IMR-90 (cell line): Measurements from ENCODE around the gene COL5A2. TPM values are rescaled to one million over a fixed set of nuclear protein-coding genes. Genes with fewer than 3 reads are reported as not detected.

ENCODE experiments used
- ATAC-seq: fragments of 200-7000 bp; cut with Tn5 transposase; 2 replicates; pipeline ENCODE4 v1.9.1; 2020; ENCODE audit warnings: low read depth, mild to moderate bottlenecking, moderate library complexity
- BruUV-seq: library from RNA; stranded (reverse); fragments of 400-500 nt; replicated peaks from 2 replicates; lab custom pipeline; 2021; lab: Mats Ljungman, UMichigan
- CTCF ChIA-PET: fragments of 300-600 bp; formaldehyde crosslinking; extraction: SDS; loops from one replicate; lab custom pipeline; 2021; ENCODE audit warnings: antibody characterized with exemption; lab: Yijun Ruan, JAX
- POLR2A ChIA-PET: fragments of 300-600 bp; sonication (Branson Sonifier 250); formaldehyde crosslinking; loops from one replicate; lab custom pipeline; 2022; ENCODE audit warnings: antibody characterized with exemption; ENCODE audit not compliant: unreplicated experiment; lab: Charles Lee
- DNase-seq: peaks from one replicate; pipeline ENCODE4 v3.0.0; 2013
- H2AFZ ChIP-seq: replicated peaks from 2 replicates; pipeline ENCODE3; 2013; ENCODE audit warnings: low read length, mild to moderate bottlenecking; ENCODE audit not compliant: poor library complexity
- H2AK5ac ChIP-seq: 2 replicates; pipeline ENCODE4 v1.6.1; 2013; ENCODE audit warnings: low read depth, low read length, inconsistent platforms
- H2AK9ac ChIP-seq: replicated peaks from 2 replicates; pipeline ENCODE3; 2013; ENCODE audit warnings: mild to moderate bottlenecking, low read depth, low read length, moderate library complexity; ENCODE audit not compliant: poor library complexity
- H2BK120ac ChIP-seq: 2 replicates; pipeline ENCODE4 v1.6.1; 2013; ENCODE audit warnings: low read depth, low read length, inconsistent platforms
- H2BK15ac ChIP-seq: 3 replicates; pipeline ENCODE4 v1.6.1; 2013; ENCODE audit warnings: low read depth, low read length, inconsistent platforms
- H2BK20ac ChIP-seq: 2 replicates; pipeline ENCODE4 v1.6.1; 2013; ENCODE audit warnings: low read depth, mild to moderate bottlenecking, inconsistent platforms, low read length, moderate library complexity
- H2BK5ac ChIP-seq: 2 replicates; pipeline ENCODE4 v1.6.1; 2013; ENCODE audit warnings: mild to moderate bottlenecking, low read depth, low read length, inconsistent platforms; ENCODE audit not compliant: poor library complexity, severe bottlenecking
- H3K14ac ChIP-seq: replicated peaks from 2 replicates; pipeline ENCODE4 v1.6.1; 2013; ENCODE audit warnings: low read depth, low read length, inconsistent platforms
- H3K18ac ChIP-seq: 2 replicates; pipeline ENCODE4 v1.6.1; 2013; ENCODE audit warnings: low read depth, low read length, control low read depth
- H3K23ac ChIP-seq: 2 replicates; pipeline ENCODE4 v1.6.1; 2013; ENCODE audit warnings: low read depth, low read length, inconsistent platforms
- H3K27ac ChIP-seq: 2 replicates; pipeline ENCODE4 v1.5.1; 2013; ENCODE audit warnings: mild to moderate bottlenecking, control low read depth, low read length; ENCODE audit not compliant: insufficient read depth
- H3K27me3 ChIP-seq: 2 replicates; pipeline ENCODE4 v1.6.1; 2013; ENCODE audit warnings: low read length; ENCODE audit not compliant: control insufficient read depth, insufficient read depth
- H3K36me3 ChIP-seq: 2 replicates; pipeline ENCODE4 v1.6.1; 2013; ENCODE audit warnings: low read length, mixed read lengths; ENCODE audit not compliant: control insufficient read depth, insufficient read depth
- H3K4ac ChIP-seq: 2 replicates; pipeline ENCODE4 v1.6.1; 2013; ENCODE audit warnings: low read depth, low read length, inconsistent platforms
- H3K4me1 ChIP-seq: 2 replicates; pipeline ENCODE4 v1.6.1; 2013; ENCODE audit warnings: low read length, mixed read lengths; ENCODE audit not compliant: control insufficient read depth, insufficient read depth
- H3K4me2 ChIP-seq: 2 replicates; pipeline ENCODE4 v1.6.1; 2013; ENCODE audit warnings: low read depth, mild to moderate bottlenecking, control low read depth, low read length, moderate library complexity
- H3K4me3 ChIP-seq: 2 replicates; pipeline ENCODE4 v1.5.1; 2013; ENCODE audit warnings: low read depth, mild to moderate bottlenecking, control low read depth, low read length, moderate library complexity; ENCODE audit not compliant: insufficient read depth
- H3K56ac ChIP-seq: 2 replicates; pipeline ENCODE4 v1.6.1; 2013; ENCODE audit warnings: low read length, inconsistent platforms; ENCODE audit not compliant: insufficient read depth; ENCODE audit errors: extremely low read depth
- H3K79me1 ChIP-seq, 2 experiments: 2 replicates each; pipeline ENCODE4 v1.6.1; 2013; ENCODE audit warnings: low read length in 2 of 2, inconsistent platforms in 1 of 2, low read depth in 1 of 2
- H3K9ac ChIP-seq: 2 replicates; pipeline ENCODE4 v1.6.1; 2013; ENCODE audit warnings: low read depth, low read length, control low read depth
- H3K9me1 ChIP-seq: 2 replicates; pipeline ENCODE4 v1.6.1; 2013; ENCODE audit warnings: low read length, inconsistent platforms; ENCODE audit not compliant: insufficient read depth
- H3K9me3 ChIP-seq: 2 replicates; pipeline ENCODE4 v1.6.1; 2013; ENCODE audit warnings: low read length; ENCODE audit not compliant: control insufficient read depth, insufficient read depth
- H4K20me1 ChIP-seq: 2 replicates; pipeline ENCODE4 v1.6.1; 2013; ENCODE audit warnings: low read length, inconsistent platforms; ENCODE audit not compliant: insufficient read depth
- H4K5ac ChIP-seq: 2 replicates; pipeline ENCODE4 v1.6.1; 2013; ENCODE audit warnings: mild to moderate bottlenecking, low read depth, low read length, control low read depth
- H4K8ac ChIP-seq, 2 experiments: 2 replicates each; pipeline ENCODE4 v1.6.1; 2013; ENCODE audit warnings: low read depth in 2 of 2, low read length in 2 of 2, control low read depth in 1 of 2, inconsistent platforms in 1 of 2
- H4K91ac ChIP-seq: 2 replicates; pipeline ENCODE4 v1.6.1; 2013; ENCODE audit warnings: low read depth, low read length, inconsistent platforms; ENCODE audit not compliant: insufficient read depth
- CEBPB ChIP-seq: IDR thresholded peaks from 2 replicates; pipeline ENCODE4 v1.6.1; 2012; ENCODE audit warnings: low read depth, low read length, improper control_type of control experiment
- CHD1 ChIP-seq: IDR thresholded peaks from 2 replicates; pipeline ENCODE4 v1.6.1; 2012; ENCODE audit warnings: low read depth, low read length, improper control_type of control experiment
- MXI1 ChIP-seq: IDR thresholded peaks from 2 replicates; pipeline ENCODE4 v1.6.1; 2012; ENCODE audit warnings: low read depth, mild to moderate bottlenecking, low read length, moderate library complexity, borderline replicate concordance
- NFE2L2 ChIP-seq: fragments of 150-350 bp; IDR thresholded peaks from 2 replicates; pipeline ENCODE4 v1.6.1; 2016; ENCODE audit warnings: low read depth, mild to moderate bottlenecking, low read length
- POLR2A ChIP-seq: IDR thresholded peaks from 2 replicates; pipeline ENCODE4 v1.6.1; 2012; ENCODE audit warnings: mild to moderate bottlenecking, low read depth, low read length
- WGBS, 2 experiments: methylation state at CpG; one replicate each; pipeline versions ENCODE4 v1.1.5 to v1.1.7; 2013; ENCODE audit warnings: missing lambda C conversion rate in 2 of 2; ENCODE audit not compliant: insufficient read length in 1 of 2; ENCODE audit errors: extremely low coverage in 2 of 2; 5-methylcytosine and 5-hydroxymethylcytosine counted together
- dilution Hi-C: fragments of 300-500 bp; cut with HindIII; formaldehyde crosslinking; loops from one replicate; pipeline ENCODE4 v1.14.3; 2018; ENCODE audit warnings: low sequenced_read_pairs; ENCODE audit not compliant: unreplicated experiment
- in situ Hi-C: fragments of 300-500 bp; cut with MboI; formaldehyde crosslinking; loops from 3 replicates; pipeline ENCODE4 v1.14.3; 2019; ENCODE audit warnings: low sequenced_read_pairs, inconsistent platforms, mixed read lengths
- intact Hi-C: fragments of 100-400 bp; cut with micrococcal nuclease; formaldehyde crosslinking; loops from 2 replicates; pipeline ENCODE4 v1.10.0; 2022
- polyA plus RNA-seq, 3 experiments: library from polyadenylated mRNA; depleted of rRNA; stranded (reverse); fragments of >200 nt; gene quantifications; 2 replicates each; pipeline ENCODE4 v1.2.3, GENCODE V29; 2012; ENCODE audit warnings: low replicate concordance in 1 of 3
- total RNA-seq: library from RNA; depleted of rRNA; stranded (reverse); fragments of >200 nt; gene quantifications from 2 replicates; pipeline ENCODE4 v1.2.3, GENCODE V29; 2012
- TF ChIP-seq, protein P1 (sequence below): fragments of 150-350 bp; IDR thresholded peaks from 2 replicates; pipeline ENCODE4 v1.6.1; 2016; ENCODE audit warnings: low read depth, mild to moderate bottlenecking, low read length, moderate library complexity, borderline replicate concordance
- TF ChIP-seq, protein P2 (sequence below): conservative IDR thresholded peaks from 2 replicates; pipeline ENCODE4 v1.5.1; 2012; ENCODE audit warnings: mild to moderate bottlenecking, low read depth, low read length, improper control_type of control experiment

COL5A2 gene
- total and polyA plus RNA-seq, 2 of the 4 experiments (the other 2 are of a cell fraction) = 181 to 257 TPM

DNA sequence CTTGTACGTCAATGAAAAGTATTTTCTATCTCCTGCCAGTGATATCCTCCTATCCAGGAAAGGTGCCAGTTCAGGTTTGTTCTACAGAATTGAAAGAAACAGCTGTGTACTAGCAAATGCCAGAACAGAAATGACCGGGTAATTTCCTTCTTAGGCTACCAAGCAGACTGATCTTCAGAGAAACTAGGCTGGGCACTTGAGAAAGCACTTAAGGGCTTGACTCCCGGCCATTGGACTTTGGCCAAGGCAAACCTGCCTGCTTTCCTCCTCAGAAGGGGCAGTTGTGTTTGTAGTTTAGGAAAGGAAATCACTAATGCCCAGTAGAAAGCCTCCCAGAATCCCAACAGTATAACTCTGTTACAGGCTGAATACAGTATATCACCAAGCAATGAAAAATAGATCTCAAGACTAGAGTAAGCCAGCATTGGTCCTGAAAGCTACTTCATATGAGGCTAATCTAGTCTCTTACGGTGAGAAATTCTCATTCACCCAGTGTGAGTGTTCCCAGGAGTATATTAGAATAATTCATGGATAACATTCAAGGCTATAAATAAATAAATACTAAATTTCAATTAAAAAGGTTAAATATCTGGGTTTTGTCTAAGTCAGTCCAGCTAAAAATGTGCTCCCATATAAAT is 43.0 kb upstream of the COL5A2 start:
- Histone ChIP-seq H3K27me3 (no peaks in the 10 kb centered on the region), H4K91ac (peak overlapping the region; percentile 65; the same call in 1 of the 2 replicates), H3K56ac (no peak overlapping the region), H3K4me3 (no peak overlapping the region), H3K27ac (no peak overlapping the region), H3K14ac (peak overlapping the region; percentile 38; the same call in 1 of the 2 replicates), H2BK5ac (peak overlapping the region; percentile 54), H3K23ac (peak overlapping the region; percentile 58; the same call in 1 of the 2 replicates), H2BK20ac (peak overlapping the region; percentile 46; the same call in 1 of the 2 replicates), H2AFZ (peak overlapping the region; percentile 85), H3K9ac (no peak overlapping the region), H3K36me3 (no peaks in the 10 kb centered on the region), H2AK9ac (peak overlapping the region; percentile 46), H4K8ac (peak overlapping the region; percentile 22 to 65; a peak in 3 of 4 replicates), H4K5ac (no peak overlapping the region; the same call in 1 of the 2 replicates), H2BK15ac (peak overlapping the region; percentile 96; the same call in 2 of the 3 replicates), H3K9me3 (no peaks in the 10 kb centered on the region), H3K4me1 (peaks cover 6% of the 10 kb centered on the region), H3K9me1 (peaks cover under 1% of the 10 kb centered on the region; the same call in 1 of the 2 replicates), H3K79me1 (no peaks in the 10 kb centered on the region), H3K4me2 (0 out of 2 replicates have a peak overlapping the region, but pooled peaks have one; percentile 24), H2BK120ac (peak overlapping the region; percentile 74), H3K4ac (peak overlapping the region; percentile 58; the same call in 1 of the 2 replicates), H2AK5ac (peak overlapping the region; percentile 63), H3K18ac (peak overlapping the region; percentile 13; the same call in 1 of the 2 replicates), H4K20me1 (no peaks in the 10 kb centered on the region)
- whole genome bisulfite sequencing, 2 experiments = no CpG with 5 or more reads among the region's 4 CpGs
- BruUV-seq = no TSS peak
- in situ Hi-C loops (no loop called here), intact Hi-C loops (loop anchor here (2.0 kb wide), 1 partner anchor 14 kb away; no protein-coding TSS in a partner anchor), dilution Hi-C loops (no loop called here)
- DNase-seq = no peak
- POLR2A ChIA-PET = no interaction called here
- CTCF ChIA-PET = no interaction called here
- TF ChIP-seq CEBPB (no peak), POLR2A (no peak), NFE2L2 (no peak), MXI1 (no peak), CHD1 (no peak)
- TF ChIP-seq, protein P1, sequence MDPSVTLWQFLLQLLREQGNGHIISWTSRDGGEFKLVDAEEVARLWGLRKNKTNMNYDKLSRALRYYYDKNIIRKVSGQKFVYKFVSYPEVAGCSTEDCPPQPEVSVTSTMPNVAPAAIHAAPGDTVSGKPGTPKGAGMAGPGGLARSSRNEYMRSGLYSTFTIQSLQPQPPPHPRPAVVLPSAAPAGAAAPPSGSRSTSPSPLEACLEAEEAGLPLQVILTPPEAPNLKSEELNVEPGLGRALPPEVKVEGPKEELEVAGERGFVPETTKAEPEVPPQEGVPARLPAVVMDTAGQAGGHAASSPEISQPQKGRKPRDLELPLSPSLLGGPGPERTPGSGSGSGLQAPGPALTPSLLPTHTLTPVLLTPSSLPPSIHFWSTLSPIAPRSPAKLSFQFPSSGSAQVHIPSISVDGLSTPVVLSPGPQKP = no peak
- TF ChIP-seq, protein P2, sequence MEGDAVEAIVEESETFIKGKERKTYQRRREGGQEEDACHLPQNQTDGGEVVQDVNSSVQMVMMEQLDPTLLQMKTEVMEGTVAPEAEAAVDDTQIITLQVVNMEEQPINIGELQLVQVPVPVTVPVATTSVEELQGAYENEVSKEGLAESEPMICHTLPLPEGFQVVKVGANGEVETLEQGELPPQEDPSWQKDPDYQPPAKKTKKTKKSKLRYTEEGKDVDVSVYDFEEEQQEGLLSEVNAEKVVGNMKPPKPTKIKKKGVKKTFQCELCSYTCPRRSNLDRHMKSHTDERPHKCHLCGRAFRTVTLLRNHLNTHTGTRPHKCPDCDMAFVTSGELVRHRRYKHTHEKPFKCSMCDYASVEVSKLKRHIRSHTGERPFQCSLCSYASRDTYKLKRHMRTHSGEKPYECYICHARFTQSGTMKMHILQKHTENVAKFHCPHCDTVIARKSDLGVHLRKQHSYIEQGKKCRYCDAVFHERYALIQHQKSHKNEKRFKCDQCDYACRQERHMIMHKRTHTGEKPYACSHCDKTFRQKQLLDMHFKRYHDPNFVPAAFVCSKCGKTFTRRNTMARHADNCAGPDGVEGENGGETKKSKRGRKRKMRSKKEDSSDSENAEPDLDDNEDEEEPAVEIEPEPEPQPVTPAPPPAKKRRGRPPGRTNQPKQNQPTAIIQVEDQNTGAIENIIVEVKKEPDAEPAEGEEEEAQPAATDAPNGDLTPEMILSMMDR = no peak
- no peak for ATAC-seq
